ENCODE measurements around the gene FAM161A. TPM values are rescaled to one million over a fixed set of nuclear protein-coding genes. Genes with fewer than 3 reads are reported as not detected.
"Not testable (repeated sequence)": the region's sequence is repeated elsewhere in the genome, so short reads cannot be mapped to it uniquely, and the experiment has no call there.

The FAM161A gene
- total RNA-seq, 2 experiments from 2014 or later: 6.5 to 6.6 TPM

GRCh38 chr2:61807036-61807757 lies 46.7 kb downstream of the FAM161A start:
- no peaks in the 10 kb centered on the region for H3K36me3 Mint-ChIP-seq (ENCODE audit: low read depth)
- H3K4me3 Mint-ChIP-seq: no peak overlapping the region
- POLR2A ChIA-PET: no interaction called here
- no peaks in the 10 kb centered on the region for H3K9me3 Mint-ChIP-seq
- CTCF ChIA-PET: interaction anchor here (0.7 to 1.0 kb wide), 2 partner anchors 26 to 112 kb away, joined by 4 to 5 read pairs; no protein-coding TSS in a partner anchor
- H3K27me3 Mint-ChIP-seq: peaks cover 3% of the 10 kb centered on the region
- no peak for DNase-seq
- no peak for TF ChIP-seq CTCF (IDR thresholded peaks at IDR 0.05)
- intact Hi-C loops (cut with micrococcal nuclease): no loop called here
- H3K4me1 Mint-ChIP-seq (ENCODE audit: low read depth): no peaks in the 10 kb centered on the region
- no peak overlapping the region for H3K27ac Mint-ChIP-seq
- no peak for ATAC-seq

GRCh38 chr2:61802548-61802947 lies 51.3 kb downstream of the FAM161A start:
- no peak overlapping the region for H3K4me3 Mint-ChIP-seq
- TF ChIP-seq CTCF (IDR thresholded peaks at IDR 0.05): no peak
- no peaks in the 10 kb centered on the region for H3K4me1 Mint-ChIP-seq (ENCODE audit: low read depth)
- H3K36me3 Mint-ChIP-seq (ENCODE audit: low read depth): no peaks in the 10 kb centered on the region
- ChIA-PET CTCF (no interaction called here), POLR2A (no interaction called here)
- DNase-seq (no peak), ATAC-seq (no peak)
- intact Hi-C loops (cut with micrococcal nuclease): no loop called here
- no peak overlapping the region for H3K27ac Mint-ChIP-seq
- peaks cover 3% of the 10 kb centered on the region for H3K27me3 Mint-ChIP-seq
- no peaks in the 10 kb centered on the region for H3K9me3 Mint-ChIP-seq

GRCh38 chr2:61799099-61799498 lies 54.8 kb downstream of the FAM161A start:
- ChIA-PET CTCF (no interaction called here), POLR2A (no interaction called here)
- DNase-seq: no peak
- TF ChIP-seq CTCF (IDR thresholded peaks at IDR 0.05): no peak
- Mint-ChIP-seq H3K4me3 (no peak overlapping the region), H3K36me3 (ENCODE audit: low read depth) (no peaks in the 10 kb centered on the region), H3K27me3 (no peaks in the 10 kb centered on the region), H3K4me1 (ENCODE audit: low read depth) (no peaks in the 10 kb centered on the region), H3K9me3 (no peaks in the 10 kb centered on the region), H3K27ac (no peak overlapping the region)
- intact Hi-C loops (cut with micrococcal nuclease): no loop called here
- ATAC-seq: no peak

- H3K4me1 Mint-ChIP-seq (ENCODE audit: low read depth); H3K27ac Mint-ChIP-seq; CTCF ChIA-PET; ATAC-seq; H3K9me3 Mint-ChIP-seq; H3K4me3 Mint-ChIP-seq; intact Hi-C loops (cut with micrococcal nuclease); H3K27me3 Mint-ChIP-seq; H3K36me3 Mint-ChIP-seq (ENCODE audit: low read depth); POLR2A ChIA-PET; DNase-seq: not testable (repeated sequence)
Measured at GRCh38 chr2:61797446-61797845, 56.4 kb downstream of the FAM161A start.

- Mint-ChIP-seq H3K4me3 (no peak overlapping the region), H3K4me1 (ENCODE audit: low read depth) (peaks cover 3% of the 10 kb centered on the region), H3K27me3 (no peaks in the 10 kb centered on the region), H3K9me3 (no peaks in the 10 kb centered on the region), H3K36me3 (ENCODE audit: low read depth) (no peaks in the 10 kb centered on the region), H3K27ac (no peak overlapping the region)
- ChIA-PET CTCF (no interaction called here), POLR2A (no interaction called here)
- ATAC-seq (no peak), DNase-seq (no peak)
- no peak for TF ChIP-seq CTCF (IDR thresholded peaks at IDR 0.05)
- intact Hi-C loops (cut with micrococcal nuclease): no loop called here
Measured at GRCh38 chr2:61795408-61795807, 58.5 kb downstream of the FAM161A start.
